IMR-90 (cell line): ENCODE data around the gene NPAS3. TPM values are rescaled to one million over a fixed set of nuclear protein-coding genes. Genes with fewer than 3 reads are reported as not detected.

ENCODE experiments used
- ATAC-seq: fragments of 200-7000 bp; cut with Tn5 transposase; 2 replicates; pipeline ENCODE4 v1.9.1; 2020; ENCODE audit warnings: low read depth, mild to moderate bottlenecking, moderate library complexity
- BruUV-seq: library from RNA; stranded (reverse); fragments of 400-500 nt; replicated peaks from 2 replicates; lab custom pipeline; 2021; lab: Mats Ljungman, UMichigan
- CTCF ChIA-PET: fragments of 300-600 bp; formaldehyde crosslinking; extraction: SDS; loops from one replicate; lab custom pipeline; 2021; ENCODE audit warnings: antibody characterized with exemption; lab: Yijun Ruan, JAX
- POLR2A ChIA-PET: fragments of 300-600 bp; sonication (Branson Sonifier 250); formaldehyde crosslinking; loops from one replicate; lab custom pipeline; 2022; ENCODE audit warnings: antibody characterized with exemption; ENCODE audit not compliant: unreplicated experiment; lab: Charles Lee
- DNase-seq: peaks from one replicate; pipeline ENCODE4 v3.0.0; 2013
- H2AFZ ChIP-seq: replicated peaks from 2 replicates; pipeline ENCODE3; 2013; ENCODE audit warnings: low read length, mild to moderate bottlenecking; ENCODE audit not compliant: poor library complexity
- H2AK5ac ChIP-seq: 2 replicates; pipeline ENCODE4 v1.6.1; 2013; ENCODE audit warnings: low read depth, low read length, inconsistent platforms
- H2AK9ac ChIP-seq: replicated peaks from 2 replicates; pipeline ENCODE3; 2013; ENCODE audit warnings: mild to moderate bottlenecking, low read depth, low read length, moderate library complexity; ENCODE audit not compliant: poor library complexity
- H2BK120ac ChIP-seq: 2 replicates; pipeline ENCODE4 v1.6.1; 2013; ENCODE audit warnings: low read depth, low read length, inconsistent platforms
- H2BK15ac ChIP-seq: 3 replicates; pipeline ENCODE4 v1.6.1; 2013; ENCODE audit warnings: low read depth, low read length, inconsistent platforms
- H2BK20ac ChIP-seq: 2 replicates; pipeline ENCODE4 v1.6.1; 2013; ENCODE audit warnings: low read depth, mild to moderate bottlenecking, inconsistent platforms, low read length, moderate library complexity
- H2BK5ac ChIP-seq: 2 replicates; pipeline ENCODE4 v1.6.1; 2013; ENCODE audit warnings: mild to moderate bottlenecking, low read depth, low read length, inconsistent platforms; ENCODE audit not compliant: poor library complexity, severe bottlenecking
- H3K14ac ChIP-seq: replicated peaks from 2 replicates; pipeline ENCODE4 v1.6.1; 2013; ENCODE audit warnings: low read depth, low read length, inconsistent platforms
- H3K18ac ChIP-seq: 2 replicates; pipeline ENCODE4 v1.6.1; 2013; ENCODE audit warnings: low read depth, low read length, control low read depth
- H3K23ac ChIP-seq: 2 replicates; pipeline ENCODE4 v1.6.1; 2013; ENCODE audit warnings: low read depth, low read length, inconsistent platforms
- H3K27ac ChIP-seq: 2 replicates; pipeline ENCODE4 v1.5.1; 2013; ENCODE audit warnings: mild to moderate bottlenecking, control low read depth, low read length; ENCODE audit not compliant: insufficient read depth
- H3K27me3 ChIP-seq: 2 replicates; pipeline ENCODE4 v1.6.1; 2013; ENCODE audit warnings: low read length; ENCODE audit not compliant: control insufficient read depth, insufficient read depth
- H3K36me3 ChIP-seq: 2 replicates; pipeline ENCODE4 v1.6.1; 2013; ENCODE audit warnings: low read length, mixed read lengths; ENCODE audit not compliant: control insufficient read depth, insufficient read depth
- H3K4ac ChIP-seq: 2 replicates; pipeline ENCODE4 v1.6.1; 2013; ENCODE audit warnings: low read depth, low read length, inconsistent platforms
- H3K4me1 ChIP-seq: 2 replicates; pipeline ENCODE4 v1.6.1; 2013; ENCODE audit warnings: low read length, mixed read lengths; ENCODE audit not compliant: control insufficient read depth, insufficient read depth
- H3K4me2 ChIP-seq: 2 replicates; pipeline ENCODE4 v1.6.1; 2013; ENCODE audit warnings: low read depth, mild to moderate bottlenecking, control low read depth, low read length, moderate library complexity
- H3K4me3 ChIP-seq: 2 replicates; pipeline ENCODE4 v1.5.1; 2013; ENCODE audit warnings: low read depth, mild to moderate bottlenecking, control low read depth, low read length, moderate library complexity; ENCODE audit not compliant: insufficient read depth
- H3K56ac ChIP-seq: 2 replicates; pipeline ENCODE4 v1.6.1; 2013; ENCODE audit warnings: low read length, inconsistent platforms; ENCODE audit not compliant: insufficient read depth; ENCODE audit errors: extremely low read depth
- H3K79me1 ChIP-seq, 2 experiments: 2 replicates each; pipeline ENCODE4 v1.6.1; 2013; ENCODE audit warnings: low read length in 2 of 2, inconsistent platforms in 1 of 2, low read depth in 1 of 2
- H3K9ac ChIP-seq: 2 replicates; pipeline ENCODE4 v1.6.1; 2013; ENCODE audit warnings: low read depth, low read length, control low read depth
- H3K9me1 ChIP-seq: 2 replicates; pipeline ENCODE4 v1.6.1; 2013; ENCODE audit warnings: low read length, inconsistent platforms; ENCODE audit not compliant: insufficient read depth
- H3K9me3 ChIP-seq: 2 replicates; pipeline ENCODE4 v1.6.1; 2013; ENCODE audit warnings: low read length; ENCODE audit not compliant: control insufficient read depth, insufficient read depth
- H4K20me1 ChIP-seq: 2 replicates; pipeline ENCODE4 v1.6.1; 2013; ENCODE audit warnings: low read length, inconsistent platforms; ENCODE audit not compliant: insufficient read depth
- H4K5ac ChIP-seq: 2 replicates; pipeline ENCODE4 v1.6.1; 2013; ENCODE audit warnings: mild to moderate bottlenecking, low read depth, low read length, control low read depth
- H4K8ac ChIP-seq, 2 experiments: 2 replicates each; pipeline ENCODE4 v1.6.1; 2013; ENCODE audit warnings: low read depth in 2 of 2, low read length in 2 of 2, control low read depth in 1 of 2, inconsistent platforms in 1 of 2
- H4K91ac ChIP-seq: 2 replicates; pipeline ENCODE4 v1.6.1; 2013; ENCODE audit warnings: low read depth, low read length, inconsistent platforms; ENCODE audit not compliant: insufficient read depth
- FOS ChIP-seq: fragments of 150-350 bp; IDR thresholded peaks from 2 replicates; pipeline ENCODE4 v1.6.1; 2016; ENCODE audit warnings: low read depth, low read length
- MAFK ChIP-seq: IDR thresholded peaks from 2 replicates; pipeline ENCODE4 v1.6.1; 2012; ENCODE audit warnings: low read depth, low read length, improper control_type of control experiment
- POLR2A ChIP-seq: IDR thresholded peaks from 2 replicates; pipeline ENCODE4 v1.6.1; 2012; ENCODE audit warnings: mild to moderate bottlenecking, low read depth, low read length
- RAD21 ChIP-seq: IDR thresholded peaks from 2 replicates; pipeline ENCODE4 v1.6.1; 2012; ENCODE audit warnings: low read length, improper control_type of control experiment
- RCOR1 ChIP-seq: IDR thresholded peaks from 2 replicates; pipeline ENCODE4 v1.6.1; 2012; ENCODE audit warnings: mild to moderate bottlenecking, low read length, improper control_type of control experiment; ENCODE audit not compliant: insufficient replicate concordance
- RFX5 ChIP-seq: IDR thresholded peaks from 2 replicates; pipeline ENCODE4 v1.8.0; 2012; ENCODE audit warnings: low read depth, mild to moderate bottlenecking, low read length, moderate library complexity
- SMC3 ChIP-seq: fragments of 150-350 bp; IDR thresholded peaks from 2 replicates; pipeline ENCODE4 v1.6.1; 2016; ENCODE audit warnings: low read depth, mild to moderate bottlenecking, antibody characterized with exemption, low read length, moderate library complexity
- WGBS, 2 experiments: methylation state at CpG; one replicate each; pipeline versions ENCODE4 v1.1.5 to v1.1.7; 2013; ENCODE audit warnings: missing lambda C conversion rate in 2 of 2; ENCODE audit not compliant: insufficient read length in 1 of 2; ENCODE audit errors: extremely low coverage in 2 of 2; 5-methylcytosine and 5-hydroxymethylcytosine counted together
- dilution Hi-C: fragments of 300-500 bp; cut with HindIII; formaldehyde crosslinking; loops from one replicate; pipeline ENCODE4 v1.14.3; 2018; ENCODE audit warnings: low sequenced_read_pairs; ENCODE audit not compliant: unreplicated experiment
- in situ Hi-C: fragments of 300-500 bp; cut with MboI; formaldehyde crosslinking; loops from 3 replicates; pipeline ENCODE4 v1.14.3; 2019; ENCODE audit warnings: low sequenced_read_pairs, inconsistent platforms, mixed read lengths
- intact Hi-C: fragments of 100-400 bp; cut with micrococcal nuclease; formaldehyde crosslinking; loops from 2 replicates; pipeline ENCODE4 v1.10.0; 2022
- polyA plus RNA-seq, 3 experiments: library from polyadenylated mRNA; depleted of rRNA; stranded (reverse); fragments of >200 nt; gene quantifications; 2 replicates each; pipeline ENCODE4 v1.2.3, GENCODE V29; 2012; ENCODE audit warnings: low replicate concordance in 1 of 3
- total RNA-seq: library from RNA; depleted of rRNA; stranded (reverse); fragments of >200 nt; gene quantifications from 2 replicates; pipeline ENCODE4 v1.2.3, GENCODE V29; 2012

Gene NPAS3
- total and polyA plus RNA-seq, 2 of the 4 experiments (the other 2 are of a cell fraction) = not detected

- Histone ChIP-seq H3K23ac (no peak overlapping the region), H3K4me1 (no peaks in the 10 kb centered on the region), H3K79me1 (no peaks in the 10 kb centered on the region), H3K9me1 (no peaks in the 10 kb centered on the region), H2BK15ac (no peak overlapping the region), H3K9ac (no peak overlapping the region), H3K27me3 (no peaks in the 10 kb centered on the region), H2AFZ (no peak overlapping the region), H4K5ac (no peak overlapping the region), H3K56ac (no peak overlapping the region), H4K91ac (no peak overlapping the region), H3K18ac (no peak overlapping the region), H3K4me2 (no peak overlapping the region), H2AK5ac (no peak overlapping the region), H3K9me3 (no peaks in the 10 kb centered on the region), H3K4ac (no peak overlapping the region), H3K27ac (no peak overlapping the region), H4K20me1 (no peaks in the 10 kb centered on the region), H2BK5ac (no peak overlapping the region), H4K8ac (no peak overlapping the region), H2BK20ac (no peak overlapping the region), H3K4me3 (no peak overlapping the region), H3K14ac (no peak overlapping the region), H3K36me3 (no peaks in the 10 kb centered on the region), H2AK9ac (no peak overlapping the region), H2BK120ac (no peak overlapping the region)
- in situ Hi-C loops (no loop called here), intact Hi-C loops (no loop called here), dilution Hi-C loops (no loop called here)
- TF ChIP-seq POLR2A = no peak
- TF ChIP-seq SMC3 = no peak
- no peak for TF ChIP-seq FOS
- TF ChIP-seq RFX5 = no peak
- TF ChIP-seq MAFK = no peak
- TF ChIP-seq RAD21 = no peak
- TF ChIP-seq RCOR1 = no peak
- CTCF ChIA-PET = no interaction called here
- ATAC-seq (no peak), DNase-seq (no peak)
- POLR2A ChIA-PET = no interaction called here
- BruUV-seq = no TSS peak
- no CpG with 5 or more reads among the region's 11 CpGs for WGBS, 2 experiments
Measured at GRCh38 chr14:33529787-33530757, 591.4 kb downstream of the NPAS3 start.
